Mononuclear cell (primary cell): ENCODE results near the gene MAPKBP1. TPM values are rescaled to one million over a fixed set of nuclear protein-coding genes. Genes with fewer than 3 reads are reported as not detected.

ENCODE experiments used
- H3K27me3 ChIP-seq: 2 replicates; pipeline ENCODE4 v1.6.0; 2011; ENCODE audit warnings: low read length, control low read depth; ENCODE audit not compliant: insufficient read depth
- H3K4me1 ChIP-seq: 2 replicates; pipeline ENCODE4 v1.5.1; 2011; ENCODE audit warnings: mild to moderate bottlenecking, low read length, control low read depth; ENCODE audit not compliant: insufficient read depth
- H3K4me3 ChIP-seq: 2 replicates; pipeline ENCODE4 v1.5.1; 2011; ENCODE audit warnings: mild to moderate bottlenecking, low read length, moderate library complexity
- H3K9me3 ChIP-seq: 2 replicates; pipeline ENCODE4 v1.5.1; 2011; ENCODE audit warnings: low read depth, mild to moderate bottlenecking, control low read depth, low read length
- total RNA-seq: library from RNA; depleted of rRNA; stranded (reverse); fragments of >200 nt; gene quantifications from one replicate; pipeline ENCODE4 v1.2.3, GENCODE V29; 2012

MAPKBP1 gene
- total RNA-seq, 1 donor = 10.5 TPM

GRCh38 chr15:41852736-41853590 is 78.7 kb downstream of the MAPKBP1 start:
- Histone ChIP-seq H3K4me3 (no peak overlapping the region), H3K27me3 (no peaks in the 10 kb centered on the region), H3K9me3 (no peaks in the 10 kb centered on the region), H3K4me1 (no peaks in the 10 kb centered on the region)

- Histone ChIP-seq H3K27me3 (no peaks in the 10 kb centered on the region), H3K4me3 (no peak overlapping the region), H3K4me1 (no peaks in the 10 kb centered on the region), H3K9me3 (no peaks in the 10 kb centered on the region)
Measured at GRCh38 chr15:41853831-41854230, 79.5 kb downstream of the MAPKBP1 start.

GRCh38 chr15:41854443-41854842 is 80.2 kb downstream of the MAPKBP1 start:
- Histone ChIP-seq H3K9me3 (no peaks in the 10 kb centered on the region), H3K4me3 (no peak overlapping the region), H3K27me3 (no peaks in the 10 kb centered on the region), H3K4me1 (no peaks in the 10 kb centered on the region)

- Histone ChIP-seq H3K4me1 (no peaks in the 10 kb centered on the region), H3K27me3 (no peaks in the 10 kb centered on the region), H3K9me3 (no peaks in the 10 kb centered on the region), H3K4me3 (no peak overlapping the region)
Measured at GRCh38 chr15:41855261-41855961, 81.1 kb downstream of the MAPKBP1 start.

- H3K9me3 ChIP-seq = no peaks in the 10 kb centered on the region
- H3K4me1 ChIP-seq = no peaks in the 10 kb centered on the region
- H3K27me3 ChIP-seq = no peaks in the 10 kb centered on the region
- H3K4me3 ChIP-seq = no peak overlapping the region
Measured at GRCh38 chr15:41856262-41856661, 82.0 kb downstream of the MAPKBP1 start.

- no peaks in the 10 kb centered on the region for H3K9me3 ChIP-seq
- no peak overlapping the region for H3K4me3 ChIP-seq
- no peaks in the 10 kb centered on the region for H3K4me1 ChIP-seq
- H3K27me3 ChIP-seq = no peaks in the 10 kb centered on the region
Measured at GRCh38 chr15:41856716-41857115, 82.4 kb downstream of the MAPKBP1 start.

- Histone ChIP-seq H3K9me3 (no peaks in the 10 kb centered on the region), H3K4me1 (no peaks in the 10 kb centered on the region), H3K27me3 (no peaks in the 10 kb centered on the region)
Measured at GRCh38 chr15:41857316-41857715, 83.0 kb downstream of the MAPKBP1 start.

GRCh38 chr15:41858756-41859155 is 84.5 kb downstream of the MAPKBP1 start:
- Histone ChIP-seq H3K27me3 (no peaks in the 10 kb centered on the region), H3K9me3 (no peaks in the 10 kb centered on the region), H3K4me3 (no peak overlapping the region), H3K4me1 (no peaks in the 10 kb centered on the region)

More at GRCh38 chr15:41857316-41857715, 83.0 kb downstream of the MAPKBP1 start:
- no peak overlapping the region for H3K4me3 ChIP-seq

- no peaks in the 10 kb centered on the region for H3K4me1 ChIP-seq
- no peaks in the 10 kb centered on the region for H3K9me3 ChIP-seq
- H3K27me3 ChIP-seq = no peaks in the 10 kb centered on the region
- H3K4me3 ChIP-seq = no peak overlapping the region
Measured at GRCh38 chr15:41860049-41860828, 86.0 kb downstream of the MAPKBP1 start.

- Histone ChIP-seq H3K27me3 (no peaks in the 10 kb centered on the region), H3K9me3 (no peaks in the 10 kb centered on the region), H3K4me3 (no peak overlapping the region), H3K4me1 (no peaks in the 10 kb centered on the region)
Measured at GRCh38 chr15:41861736-41862356, 87.6 kb downstream of the MAPKBP1 start.

- Histone ChIP-seq H3K9me3 (no peaks in the 10 kb centered on the region), H3K27me3 (no peaks in the 10 kb centered on the region), H3K4me1 (no peaks in the 10 kb centered on the region), H3K4me3 (no peak overlapping the region)
Measured at GRCh38 chr15:41862515-41863116, 88.3 kb downstream of the MAPKBP1 start.

- Histone ChIP-seq H3K9me3 (no peaks in the 10 kb centered on the region), H3K4me1 (no peaks in the 10 kb centered on the region), H3K27me3 (no peaks in the 10 kb centered on the region), H3K4me3 (no peak overlapping the region)
Measured at GRCh38 chr15:41865490-41866055, 91.3 kb downstream of the MAPKBP1 start.

- Histone ChIP-seq H3K4me1 (no peaks in the 10 kb centered on the region), H3K27me3 (no peaks in the 10 kb centered on the region), H3K9me3 (no peaks in the 10 kb centered on the region), H3K4me3 (no peak overlapping the region)
Measured at GRCh38 chr15:41866263-41866703, 92.0 kb downstream of the MAPKBP1 start.
